Measurements from ENCODE around the gene GPR132. TPM values are rescaled to one million over a fixed set of nuclear protein-coding genes. Genes with fewer than 3 reads are reported as not detected.
A peak's percentile ranks its signal among the peaks of the same experiment; 100 is the strongest.

The GPR132 gene
- polyA plus RNA-seq, 2 of the 4 experiments (the other 2 are of a cell fraction), result 0.18 to 0.19 TPM

GRCh38 chr14:105093431-105094192 lies 28.4 kb upstream of the GPR132 start (continued):
- no peak for TF ChIP-seq HOXB13 (CRISPR knock-in tag; IDR thresholded peaks at IDR 0.05; ENCODE audit: low read depth)
- TF ChIP-seq E2F6 (IDR thresholded peaks at IDR 0.05; ENCODE audit: borderline replicate concordance, low read depth), result peak; percentile 90
- TF ChIP-seq KDM5A (IDR thresholded peaks at IDR 0.05), result no peak
- no peak for TF ChIP-seq ZSCAN20 (CRISPR knock-in tag; IDR thresholded peaks at IDR 0.05)
- TF ChIP-seq RNF2 (IDR thresholded peaks at IDR 0.05; ENCODE audit: borderline replicate concordance, low read depth), result no peak
- TF ChIP-seq HEYL (CRISPR knock-in tag; IDR thresholded peaks at IDR 0.05), result no peak
- TF ChIP-seq POLR2AphosphoS2 (conservative IDR thresholded peaks at IDR 0.05; ENCODE audit: low read length), result no peak
- no peak for TF ChIP-seq GATA3 (IDR thresholded peaks at IDR 0.05; ENCODE audit: borderline replicate concordance)
- TF ChIP-seq, protein P1, sequence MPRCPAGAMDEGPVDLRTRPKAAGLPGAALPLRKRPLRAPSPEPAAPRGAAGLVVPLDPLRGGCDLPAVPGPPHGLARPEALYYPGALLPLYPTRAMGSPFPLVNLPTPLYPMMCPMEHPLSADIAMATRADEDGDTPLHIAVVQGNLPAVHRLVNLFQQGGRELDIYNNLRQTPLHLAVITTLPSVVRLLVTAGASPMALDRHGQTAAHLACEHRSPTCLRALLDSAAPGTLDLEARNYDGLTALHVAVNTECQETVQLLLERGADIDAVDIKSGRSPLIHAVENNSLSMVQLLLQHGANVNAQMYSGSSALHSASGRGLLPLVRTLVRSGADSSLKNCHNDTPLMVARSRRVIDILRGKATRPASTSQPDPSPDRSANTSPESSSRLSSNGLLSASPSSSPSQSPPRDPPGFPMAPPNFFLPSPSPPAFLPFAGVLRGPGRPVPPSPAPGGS (IDR thresholded peaks at IDR 0.05), result no peak; the same call in 2 of the 3 replicates
- no peak for TF ChIP-seq USF2 (IDR thresholded peaks at IDR 0.05)
- TF ChIP-seq SREBF2 (IDR thresholded peaks at IDR 0.05), result no peak
- TF ChIP-seq FOSB (CRISPR knock-in tag; IDR thresholded peaks at IDR 0.05), result no peak
- TF ChIP-seq, protein P2, sequence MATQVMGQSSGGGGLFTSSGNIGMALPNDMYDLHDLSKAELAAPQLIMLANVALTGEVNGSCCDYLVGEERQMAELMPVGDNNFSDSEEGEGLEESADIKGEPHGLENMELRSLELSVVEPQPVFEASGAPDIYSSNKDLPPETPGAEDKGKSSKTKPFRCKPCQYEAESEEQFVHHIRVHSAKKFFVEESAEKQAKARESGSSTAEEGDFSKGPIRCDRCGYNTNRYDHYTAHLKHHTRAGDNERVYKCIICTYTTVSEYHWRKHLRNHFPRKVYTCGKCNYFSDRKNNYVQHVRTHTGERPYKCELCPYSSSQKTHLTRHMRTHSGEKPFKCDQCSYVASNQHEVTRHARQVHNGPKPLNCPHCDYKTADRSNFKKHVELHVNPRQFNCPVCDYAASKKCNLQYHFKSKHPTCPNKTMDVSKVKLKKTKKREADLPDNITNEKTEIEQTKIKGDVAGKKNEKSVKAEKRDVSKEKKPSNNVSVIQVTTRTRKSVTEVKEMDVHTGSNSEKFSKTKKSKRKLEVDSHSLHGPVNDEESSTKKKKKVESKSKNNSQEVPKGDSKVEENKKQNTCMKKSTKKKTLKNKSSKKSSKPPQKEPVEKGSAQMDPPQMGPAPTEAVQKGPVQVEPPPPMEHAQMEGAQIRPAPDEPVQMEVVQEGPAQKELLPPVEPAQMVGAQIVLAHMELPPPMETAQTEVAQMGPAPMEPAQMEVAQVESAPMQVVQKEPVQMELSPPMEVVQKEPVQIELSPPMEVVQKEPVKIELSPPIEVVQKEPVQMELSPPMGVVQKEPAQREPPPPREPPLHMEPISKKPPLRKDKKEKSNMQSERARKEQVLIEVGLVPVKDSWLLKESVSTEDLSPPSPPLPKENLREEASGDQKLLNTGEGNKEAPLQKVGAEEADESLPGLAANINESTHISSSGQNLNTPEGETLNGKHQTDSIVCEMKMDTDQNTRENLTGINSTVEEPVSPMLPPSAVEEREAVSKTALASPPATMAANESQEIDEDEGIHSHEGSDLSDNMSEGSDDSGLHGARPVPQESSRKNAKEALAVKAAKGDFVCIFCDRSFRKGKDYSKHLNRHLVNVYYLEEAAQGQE (IDR thresholded peaks at IDR 0.05), result no peak
- no peak for TF ChIP-seq FOXS1 (CRISPR knock-in tag; IDR thresholded peaks at IDR 0.05)
- TF ChIP-seq CHD2 (IDR thresholded peaks at IDR 0.05; ENCODE audit: low read length, partially characterized antibody), result no peak
- TF ChIP-seq PBX3 (IDR thresholded peaks at IDR 0.05), result 0 out of 2 replicates have a peak, but pooled peaks have one; percentile 10
- no peak for TF ChIP-seq FOSL2 (IDR thresholded peaks at IDR 0.05)
- 0 out of 2 replicates have a peak, but pooled peaks have one; percentile 2 for TF ChIP-seq FOSL2 (CRISPR knock-in tag; IDR thresholded peaks at IDR 0.05)
- TF ChIP-seq RAD21 (conservative IDR thresholded peaks at IDR 0.05 in 1 of 2, IDR thresholded peaks at IDR 0.05 in 1 of 2), result peak; percentile 46 to 60
- TF ChIP-seq PHF8 (IDR thresholded peaks at IDR 0.05; ENCODE audit: borderline replicate concordance, low read depth), result peak; percentile 32; the same call in 1 of the 2 replicates
- TF ChIP-seq HDAC2 (IDR thresholded peaks at IDR 0.05), result no peak
- TF ChIP-seq KDM1A (IDR thresholded peaks at IDR 0.05; ENCODE audit: low read depth), result no peak
- TF ChIP-seq ESRRA (IDR thresholded peaks at IDR 0.05; ENCODE audit: borderline replicate concordance, low read length), result no peak
- peak; percentile 39; the same call in 1 of the 2 replicates for TF ChIP-seq HMGXB4 (CRISPR knock-in tag; IDR thresholded peaks at IDR 0.05; ENCODE audit: borderline replicate concordance)
- TF ChIP-seq RCOR1 (IDR thresholded peaks at IDR 0.05; ENCODE audit: low read depth, low read length), result no peak
- no peak for TF ChIP-seq EHMT2 (IDR thresholded peaks at IDR 0.05; ENCODE audit: low read depth)
- TF ChIP-seq ZFP36 (IDR thresholded peaks at IDR 0.05; ENCODE audit: borderline replicate concordance, partially characterized antibody), result no peak
- TF ChIP-seq EHF (CRISPR knock-in tag; IDR thresholded peaks at IDR 0.05), result no peak
- TF ChIP-seq, protein P3, sequence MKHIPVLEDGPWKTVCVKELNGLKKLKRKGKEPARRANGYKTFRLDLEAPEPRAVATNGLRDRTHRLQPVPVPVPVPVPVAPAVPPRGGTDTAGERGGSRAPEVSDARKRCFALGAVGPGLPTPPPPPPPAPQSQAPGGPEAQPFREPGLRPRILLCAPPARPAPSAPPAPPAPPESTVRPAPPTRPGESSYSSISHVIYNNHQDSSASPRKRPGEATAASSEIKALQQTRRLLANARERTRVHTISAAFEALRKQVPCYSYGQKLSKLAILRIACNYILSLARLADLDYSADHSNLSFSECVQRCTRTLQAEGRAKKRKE (CRISPR knock-in tag; IDR thresholded peaks at IDR 0.05; ENCODE audit: low read depth), result no peak

All from A549 (cell line).